ENCODE measurements around the gene MDM2. TPM values are rescaled to one million over a fixed set of nuclear protein-coding genes. Genes with fewer than 3 reads are reported as not detected.
"Not testable (repeated sequence)": the region's sequence is repeated elsewhere in the genome, so short reads cannot be mapped to it uniquely, and the experiment has no call there.

MDM2 gene
- total and polyA plus RNA-seq, 2 of the 8 experiments (the other 6 are each of a cell fraction or from before 2014, with no cell fraction given), result 15.1 to 115 TPM

DNA sequence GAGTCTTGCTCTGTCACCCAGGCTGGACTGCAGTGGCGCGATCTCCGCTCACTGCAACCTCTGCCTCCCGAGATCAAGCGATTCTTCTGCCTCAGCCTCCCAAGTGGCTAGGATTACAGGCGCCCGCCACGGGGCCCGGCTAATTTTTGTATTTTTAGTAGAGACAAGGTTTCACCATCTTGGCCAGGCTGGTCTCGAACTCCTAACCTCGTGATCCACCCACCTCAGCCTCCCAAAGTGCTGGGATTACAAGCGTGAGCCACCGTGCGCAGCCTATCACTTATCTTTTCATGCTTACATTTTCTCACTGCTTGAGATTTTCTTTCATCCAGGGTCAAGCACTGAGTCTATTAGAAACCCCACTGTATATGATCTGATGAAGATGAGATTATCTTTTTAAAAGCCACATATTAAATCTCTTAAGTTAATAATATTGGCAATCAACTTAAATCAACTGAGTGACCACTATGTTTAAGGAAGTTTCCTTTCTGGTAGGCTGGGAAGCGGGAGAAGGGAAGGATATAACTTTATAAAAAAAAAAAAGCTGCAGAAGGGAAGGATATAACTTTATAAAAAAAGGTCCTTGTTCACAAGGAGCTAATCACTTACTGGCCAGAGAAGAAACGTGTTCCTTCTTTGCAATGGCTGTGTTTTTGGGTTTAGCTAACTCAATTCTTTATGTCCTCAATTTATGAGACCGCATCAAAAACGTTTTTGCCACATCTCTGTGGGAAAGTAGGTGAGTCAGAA, 1.3 kb upstream of the MDM2 start (continued):
- TF ChIP-seq NANOG (IDR thresholded peaks at IDR 0.05; ENCODE audit: insufficient read depth, low read depth, low read length, poor library complexity, severe bottlenecking), result no peak
- TF ChIP-seq, protein P1, sequence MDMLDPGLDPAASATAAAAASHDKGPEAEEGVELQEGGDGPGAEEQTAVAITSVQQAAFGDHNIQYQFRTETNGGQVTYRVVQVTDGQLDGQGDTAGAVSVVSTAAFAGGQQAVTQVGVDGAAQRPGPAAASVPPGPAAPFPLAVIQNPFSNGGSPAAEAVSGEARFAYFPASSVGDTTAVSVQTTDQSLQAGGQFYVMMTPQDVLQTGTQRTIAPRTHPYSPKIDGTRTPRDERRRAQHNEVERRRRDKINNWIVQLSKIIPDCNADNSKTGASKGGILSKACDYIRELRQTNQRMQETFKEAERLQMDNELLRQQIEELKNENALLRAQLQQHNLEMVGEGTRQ (IDR thresholded peaks at IDR 0.05; ENCODE audit: low read length), result no peak

DNA sequence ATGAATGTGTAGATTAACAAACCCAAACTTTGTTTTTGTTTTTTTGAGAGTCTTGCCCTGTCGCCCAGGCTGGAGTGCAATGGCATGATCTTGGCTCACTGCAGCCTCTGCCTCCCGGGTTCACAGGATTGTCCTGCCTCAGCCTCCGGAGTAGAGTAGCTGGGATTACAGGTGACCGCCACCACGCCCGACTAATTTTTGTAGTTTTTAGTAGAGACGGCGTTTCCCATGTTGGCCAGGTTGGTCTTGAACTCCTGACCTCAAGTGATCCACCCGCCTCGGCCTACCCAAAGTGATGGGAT, 752 bp upstream of the MDM2 start:
- Histone ChIP-seq H4K5ac (ENCODE audit: insufficient read length, low read depth, low read length) (peak overlapping the region; percentile 34), H3K27ac (ENCODE audit: low read depth, low read length) (peak overlapping the region; percentile 19; the same call in 1 of the 2 replicates), H3K4me2 (ENCODE audit: insufficient read depth in 1 of 2, low read depth in 2 of 2, low read length in 2 of 2) (peak overlapping the region; percentile 66 to 70), H3K36me3 (ENCODE audit: control insufficient read depth in 2 of 4, insufficient read depth in 4 of 4, low read length in 3 of 4) (peaks cover 0 to 21% (median 5%) of the 10 kb centered on the region in 4 experiments; a peak in 3 of 8 replicates), H3K4me3 (ENCODE audit: extremely low read depth in 1 of 4, insufficient read depth in 2 of 4, low read depth in 3 of 4, low read length in 4 of 4) (peak overlapping the region; percentile 46 to 97 (median 73)), H3K79me2 (ENCODE audit: control insufficient read depth in 1 of 2, insufficient read depth in 2 of 2, low read length in 2 of 2) (peaks cover 4 to 34% of the 10 kb centered on the region in 2 experiments; a peak in 3 of 4 replicates), H3K4me1 (replicated peaks in 1 of 4; ENCODE audit: control insufficient read depth in 3 of 4, insufficient read depth in 4 of 4, low read length in 3 of 4) (peaks cover 3 to 12% (median 6%) of the 10 kb centered on the region in 4 experiments; a peak in 5 of 7 replicates), H3K9ac (replicated peaks in 1 of 4; ENCODE audit: extremely low read depth in 1 of 4, low read depth in 3 of 4, low read length in 3 of 4) (peak overlapping the region in 3 of 4 experiments; percentile 5 to 61 (median 17); a peak in 5 of 7 replicates), H2BK5ac (ENCODE audit: low read depth, low read length) (peak overlapping the region; percentile 88), H4K8ac (ENCODE audit: extremely low read depth, insufficient read depth, low read length) (peak overlapping the region; percentile 63; the same call in 1 of the 2 replicates), H2BK12ac (ENCODE audit: low read depth, low read length) (0 out of 2 replicates have a peak overlapping the region, but pooled peaks have one; percentile 39), H3K18ac (ENCODE audit: extremely low read depth, low read length) (peak overlapping the region; percentile 62; the same call in 1 of the 2 replicates), H2AFZ (ENCODE audit: low read length) (peak overlapping the region; percentile 89; the same call in 1 of the 2 replicates)
- not testable (repeated sequence) for H2BK20ac ChIP-seq (ENCODE audit: low read length); H3K56ac ChIP-seq (replicated peaks; ENCODE audit: insufficient read length, low read depth, low read length); H2BK120ac ChIP-seq (replicated peaks; ENCODE audit: low read depth, low read length); H4K91ac ChIP-seq (replicated peaks; ENCODE audit: insufficient read length, low read length); H3K4ac ChIP-seq (replicated peaks; ENCODE audit: insufficient read length, low read depth, low read length); H4K20me1 ChIP-seq (replicated peaks in 1 of 2; ENCODE audit: control insufficient read depth in 1 of 2, insufficient read depth in 2 of 2, low read length in 2 of 2); H3K9me3 ChIP-seq (ENCODE audit: insufficient read depth in 2 of 2, low read depth in 1 of 2, low read length in 1 of 2); H3K14ac ChIP-seq (ENCODE audit: insufficient read length); DNase-seq (ENCODE audit: low read depth in 1 of 2, low spot score in 2 of 2); H3K23me2 ChIP-seq (ENCODE audit: low read depth, low read length); H3K27me3 ChIP-seq (replicated peaks in 1 of 4; ENCODE audit: control insufficient read depth in 3 of 4, extremely low read depth in 1 of 4, insufficient read depth in 3 of 4, low read length in 3 of 4); H3K79me1 ChIP-seq (ENCODE audit: low read depth, low read length); H2AK5ac ChIP-seq (ENCODE audit: low read depth, low read length); H3K23ac ChIP-seq (ENCODE audit: insufficient read length); H2BK15ac ChIP-seq (ENCODE audit: low read length); FAIRE-seq
- POLR2A ChIA-PET (ENCODE audit: partially characterized antibody), result interaction anchor here (1.0 to 3.3 kb wide), 20 partner anchors 8 to 78 kb away, joined by 3 to 41 read pairs (median 5); partner anchors contain the start of gene SLC35E3
- CTCF ChIA-PET (ENCODE audit: partially characterized antibody), result interaction anchor here (0.7 to 2.2 kb wide), 3 partner anchors 21 to 198 kb away, joined by 3 to 14 read pairs (median 4); no protein-coding TSS in a partner anchor
- 32% methylated on average over 10 of the region's 10 CpGs; no CpG with 5 or more reads in 1 of the 2 experiments for WGBS, 2 experiments (ENCODE audit: extremely low coverage in 1 of 2, insufficient coverage in 1 of 2, insufficient read length in 1 of 2, insufficient replicate concordance in 2 of 2, low coverage in 1 of 2, low lambda C conversion rate in 2 of 2, missing lambda C conversion rate in 1 of 2)

Measured in H1 (cell line).